HepG2 (cell line): ENCODE data around the gene ZNF503. TPM values are rescaled to one million over a fixed set of nuclear protein-coding genes. Genes with fewer than 3 reads are reported as not detected.
A peak's percentile ranks its signal among the peaks of the same experiment; 100 is the strongest.

Source experiments
- ATAC-seq: fragments of 200-7000 bp; cut with Tn5 transposase; 3 replicates; pipeline ENCODE4 v1.9.1; 2020; ENCODE audit warnings: mild to moderate bottlenecking, moderate library complexity
- BruUV-seq: library from RNA; stranded (reverse); fragments of 400-500 nt; replicated peaks from 2 replicates; lab custom pipeline; 2021; lab: Mats Ljungman, UMichigan
- CTCF ChIA-PET: fragments of 300-600 bp; formaldehyde crosslinking; extraction: SDS; loops from one replicate; lab custom pipeline; 2021; ENCODE audit warnings: low total read pairs, inconsistent platforms, low intra/inter-chr PET ratio; lab: Yijun Ruan, JAX
- POLR2A ChIA-PET: fragments of 350-600 bp; sonication (Branson Sonifier 250); formaldehyde crosslinking; loops from one replicate; lab custom pipeline; 2020; ENCODE audit warnings: antibody characterized with exemption, inconsistent platforms; lab: Yijun Ruan, JAX
- DNase-seq: peaks from one replicate; pipeline ENCODE4 v3.0.0-alpha.2; 2015; ENCODE audit warnings: low spot score
- FAIRE-seq: peaks from 3 replicates; lab custom pipeline; 2011; peaks lifted over from hg19 to GRCh38; lab: Jason Lieb, UNC
- H2AFZ ChIP-seq: one replicate; pipeline ENCODE4 v1.6.1; 2011; ENCODE audit warnings: low read length, inconsistent platforms
- H3K27ac ChIP-seq: fragments of 300-600 bp; 3 replicates; pipeline ENCODE4 v1.8.0; 2011; ENCODE audit warnings: mixed run types, mild to moderate bottlenecking, mixed read lengths, low read length, inconsistent platforms; ENCODE audit not compliant: insufficient read depth; ENCODE audit errors: extremely low read length
- H3K27me3 ChIP-seq, 2 experiments: fragments of 200-600 bp in 1 of 2; 2 replicates in 1 of 2; 3 replicates in 1 of 2; pipeline versions ENCODE4 v1.6.0 to v1.8.0; 2011; ENCODE audit warnings: low read length in 2 of 2, mild to moderate bottlenecking in 2 of 2, moderate library complexity in 2 of 2, inconsistent platforms in 1 of 2; ENCODE audit not compliant: insufficient read depth in 2 of 2, control insufficient read depth in 1 of 2
- H3K36me3 ChIP-seq, 2 experiments: fragments of 200-600 bp in 1 of 2; replicated peaks in 1 of 2; 2 replicates in 1 of 2; 3 replicates in 1 of 2; pipeline versions ENCODE4 v1.5.1 to v1.8.0; 2011; ENCODE audit warnings: low read length in 2 of 2, inconsistent platforms in 1 of 2; ENCODE audit not compliant: insufficient read depth in 2 of 2, control insufficient read depth in 1 of 2
- H3K4me1 ChIP-seq: 2 replicates; pipeline ENCODE4 v1.5.1; 2012; ENCODE audit warnings: low read length, inconsistent platforms; ENCODE audit not compliant: insufficient read depth
- H3K4me2 ChIP-seq: 2 replicates; pipeline ENCODE4 v1.6.0; 2011; ENCODE audit warnings: low read depth, low read length, inconsistent platforms
- H3K4me3 ChIP-seq, 3 experiments: fragments of 200-600 bp in 1 of 3; sonication (generic), shearing (Covaris generic) in 1 of 3; replicated peaks in 1 of 3; 2 replicates each; pipeline ENCODE4 v1.5.1; 2011 to 2016; ENCODE audit warnings: low read length in 3 of 3, inconsistent platforms in 2 of 3, low read depth in 2 of 3, mild to moderate bottlenecking in 2 of 3, control low read depth in 1 of 3, mixed read lengths in 1 of 3; ENCODE audit not compliant: insufficient read depth in 1 of 3
- H3K79me2 ChIP-seq: one replicate; pipeline ENCODE4 v1.6.1; 2011; ENCODE audit warnings: low read length, inconsistent platforms; ENCODE audit not compliant: insufficient read depth
- H3K9ac ChIP-seq: 2 replicates; pipeline ENCODE4 v1.6.0; 2011; ENCODE audit warnings: mild to moderate bottlenecking, low read depth, low read length, inconsistent platforms; ENCODE audit not compliant: insufficient read depth
- H3K9me3 ChIP-seq: 2 replicates; pipeline ENCODE4 v1.5.1; 2012; ENCODE audit warnings: mild to moderate bottlenecking, low read length
- H4K20me1 ChIP-seq: 2 replicates; pipeline ENCODE4 v1.6.0; 2011; ENCODE audit warnings: inconsistent platforms, mild to moderate bottlenecking, low read length, moderate library complexity; ENCODE audit not compliant: insufficient read depth
- MAFF ChIP-seq: IDR thresholded peaks from 2 replicates; pipeline ENCODE4 v1.6.1; 2011; ENCODE audit warnings: low read depth, low read length, improper control_type of control experiment
- MAFK ChIP-seq, 2 experiments: IDR thresholded peaks in 1 of 2; conservative IDR thresholded peaks in 1 of 2; 2 replicates each; pipeline ENCODE4 v1.6.1; 2011; ENCODE audit warnings: improper control_type of control experiment in 2 of 2, low read length in 2 of 2
- MTA1 ChIP-seq: sonication (generic); formaldehyde crosslinking; IDR thresholded peaks from 2 replicates; pipeline ENCODE4 v1.4.0; 2020; ENCODE audit warnings: missing genetic modification reagents, mild to moderate bottlenecking, borderline replicate concordance
- PHF5A ChIP-seq: IDR thresholded peaks from one replicate; pipeline ENCODE4 v1.6.1; 2018; ENCODE audit warnings: low read depth, missing genetic modification reagents; ENCODE audit not compliant: unreplicated experiment
- STAG1 ChIP-seq: sonication (generic); formaldehyde crosslinking; IDR thresholded peaks from 2 replicates; pipeline ENCODE4 v1.4.0; 2020; ENCODE audit warnings: missing genetic modification reagents
- TAF1 ChIP-seq: sonication (generic); formaldehyde crosslinking; IDR thresholded peaks from 2 replicates; pipeline ENCODE4 v1.4.0; 2020; ENCODE audit warnings: missing genetic modification reagents
- ZMAT3 ChIP-seq: sonication (generic); formaldehyde crosslinking; conservative IDR thresholded peaks from 2 replicates; pipeline ENCODE4 v1.7.0; 2021; ENCODE audit warnings: missing genetic modification reagents
- ZNF672 ChIP-seq: sonication (generic); formaldehyde crosslinking; IDR thresholded peaks from 2 replicates; pipeline ENCODE4 v1.8.1; 2022; ENCODE audit warnings: missing genetic modification reagents
- ZNF720 ChIP-seq: sonication (generic); formaldehyde crosslinking; IDR thresholded peaks from 2 replicates; pipeline ENCODE4 v1.4.0; 2020; ENCODE audit warnings: missing genetic modification reagents
- WGBS: methylation state at CpG from one replicate; pipeline ENCODE4 v1.1.6; 2017; ENCODE audit warnings: low lambda C conversion rate; 5-methylcytosine and 5-hydroxymethylcytosine counted together
- in situ Hi-C: cut with HindIII; loops from 2 replicates; pipeline ENCODE4 v1.10.0; 2017; ENCODE audit warnings: low pct_unique_long_range_greater_than_20kb; ENCODE audit not compliant: extremely low pct_ligation_motif_present
- intact Hi-C: fragments of 100-400 bp; cut with micrococcal nuclease; formaldehyde crosslinking; loops from one replicate; pipeline ENCODE4 v1.10.0; 2022; ENCODE audit not compliant: unreplicated experiment
- polyA plus RNA-seq, 8 experiments: library from polyadenylated mRNA; depleted of rRNA in 3 of 8; stranded (reverse) in 7 of 8; unstranded in 1 of 8; fragments of >200 nt; fragmentation: Illumina TruSeq in 4 of 8; extraction: Trizol in 4 of 8; gene quantifications; 2 replicates each; pipeline versions ENCODE4 v1.2.1 to v1.2.3, GENCODE V29; 2011 to 2016; ENCODE audit warnings: low read depth in 4 of 8, missing spikeins in 1 of 8, mixed read lengths in 1 of 8; ENCODE audit not compliant: insufficient read depth in 1 of 8
- total RNA-seq, 5 experiments: library from RNA; depleted of rRNA; stranded (reverse); fragments of >200 nt; fragmentation: Illumina TruSeq; extraction: Trizol; gene quantifications; 2 replicates each; pipeline ENCODE4 v1.2.3, GENCODE V29; 2016; ENCODE audit warnings: low read depth in 1 of 5
- TF ChIP-seq, protein P1 (sequence below): IDR thresholded peaks from 2 replicates; pipeline ENCODE4 v1.6.1; 2016; ENCODE audit warnings: low read depth, missing genetic modification reagents, missing compliant biosample characterization
- TF ChIP-seq, protein P2 (sequence below): sonication (generic); formaldehyde crosslinking; IDR thresholded peaks from 2 replicates; pipeline ENCODE4 v1.4.0; 2020; ENCODE audit warnings: mild to moderate bottlenecking, low read depth, missing genetic modification reagents

ZNF503 gene
- total and polyA plus RNA-seq, 2 of the 13 experiments (the other 11 are each of a cell fraction or from before 2014, with no cell fraction given) = 2.7 to 8.3 TPM

DNA sequence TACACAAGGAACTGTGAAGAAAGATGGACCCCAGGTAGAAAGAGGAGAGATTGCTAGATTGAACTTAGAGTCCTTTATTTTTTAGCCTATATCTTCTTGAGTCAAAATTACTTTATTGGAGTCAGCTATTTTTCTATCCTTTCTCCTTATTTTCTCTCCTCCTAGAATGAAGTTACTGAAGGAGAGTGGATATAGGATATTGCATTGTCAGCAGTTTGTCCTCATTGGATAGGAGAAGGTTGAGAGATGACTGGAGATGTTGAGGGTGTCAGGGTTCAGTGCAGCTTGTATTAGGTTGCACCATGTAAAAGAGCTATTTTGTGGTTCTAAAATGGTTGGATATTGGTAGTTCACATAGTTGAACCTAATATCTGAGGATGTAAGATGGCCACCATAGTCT, 35.3 kb upstream of the ZNF503 start:
- Histone ChIP-seq H3K36me3 (peaks cover 0 to 3% of the 10 kb centered on the region in 2 experiments; a peak in 2 of 5 replicates), H4K20me1 (no peaks in the 10 kb centered on the region), H3K27ac (no peak overlapping the region), H3K9me3 (no peaks in the 10 kb centered on the region), H3K4me1 (peaks cover 98% of the 10 kb centered on the region), H3K4me3 (no peak overlapping the region)
- intact Hi-C loops = loop anchor here (10.0 kb wide), 1 partner anchor 88 kb away; no protein-coding TSS in a partner anchor
- BruUV-seq = no TSS peak
- CTCF ChIA-PET = no interaction called here
- peak; percentile 99 for TF ChIP-seq MAFF
- peak; percentile 97 to 99 for TF ChIP-seq MAFK (conservative IDR thresholded peaks at IDR 0.05 in 1 of 2, IDR thresholded peaks at IDR 0.05 in 1 of 2; ENCODE audit: low read length in 2 of 2)
- no peak for TF ChIP-seq ZMAT3 (CRISPR knock-in tag)
- TF ChIP-seq, all 625 proteins: peak for 2
- POLR2A ChIA-PET = interaction anchor here (0.7 to 12.3 kb wide), 2 partner anchors 34 to 223 kb away, joined by 3 to 219 read pairs; partner anchors contain the start of gene ZNF503
- H3K9ac ChIP-seq = no peak overlapping the region
- FAIRE-seq = no peak
- ATAC-seq = no peak
- in situ Hi-C loops = no loop called here
- peaks cover 20% of the 10 kb centered on the region for H3K79me2 ChIP-seq
- no peak for DNase-seq
- no peaks in the 10 kb centered on the region for H3K27me3 ChIP-seq
- no peak overlapping the region for H2AFZ ChIP-seq
- no peak overlapping the region for H3K4me2 ChIP-seq

DNA sequence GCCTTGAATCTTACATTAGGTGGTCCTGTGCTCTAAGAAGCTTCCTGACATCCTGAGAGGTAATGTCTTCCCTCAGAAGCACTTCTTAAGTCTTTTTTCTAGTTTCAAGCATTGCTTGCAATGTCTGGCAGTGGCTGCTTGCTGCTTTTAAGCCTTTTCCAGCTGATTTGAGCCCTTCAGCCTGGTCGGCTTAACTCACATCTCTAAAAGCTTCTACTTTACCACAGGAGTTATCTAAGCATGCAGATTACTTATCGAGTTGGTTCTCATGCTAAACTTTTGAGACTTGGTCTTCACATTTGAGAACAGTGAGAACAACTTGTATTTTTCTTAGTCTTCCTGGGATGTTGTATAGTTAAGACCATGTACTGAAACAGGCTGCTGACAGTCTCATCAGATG, 33.7 kb upstream of the ZNF503 start:
- intact Hi-C loops (loop anchor here (10.0 kb wide), 1 partner anchor 90 kb away; no protein-coding TSS in a partner anchor), in situ Hi-C loops (no loop called here)
- H3K79me2 ChIP-seq = peaks cover 21% of the 10 kb centered on the region
- H3K4me2 ChIP-seq = no peak overlapping the region
- peaks cover 0 to 3% of the 10 kb centered on the region in 2 experiments; a peak in 2 of 5 replicates for H3K36me3 ChIP-seq
- no peak for ATAC-seq
- no peak overlapping the region for H2AFZ ChIP-seq
- POLR2A ChIA-PET = interaction anchor here (3.7 to 12.3 kb wide), 2 partner anchors 26 to 32 kb away, joined by 9 to 219 read pairs; partner anchors contain the start of gene ZNF503
- no peaks in the 10 kb centered on the region for H4K20me1 ChIP-seq
- no peak overlapping the region for H3K9ac ChIP-seq
- no peak overlapping the region for H3K27ac ChIP-seq
- H3K4me3 ChIP-seq = no peak overlapping the region
- TF ChIP-seq ZNF672 (CRISPR knock-in tag) (no peak), TAF1 (CRISPR knock-in tag) (no peak), PHF5A (CRISPR knock-in tag) (no peak), ZNF720 (CRISPR knock-in tag) (no peak), STAG1 (no peak), MTA1 (CRISPR knock-in tag) (no peak)
- TF ChIP-seq, protein P1, sequence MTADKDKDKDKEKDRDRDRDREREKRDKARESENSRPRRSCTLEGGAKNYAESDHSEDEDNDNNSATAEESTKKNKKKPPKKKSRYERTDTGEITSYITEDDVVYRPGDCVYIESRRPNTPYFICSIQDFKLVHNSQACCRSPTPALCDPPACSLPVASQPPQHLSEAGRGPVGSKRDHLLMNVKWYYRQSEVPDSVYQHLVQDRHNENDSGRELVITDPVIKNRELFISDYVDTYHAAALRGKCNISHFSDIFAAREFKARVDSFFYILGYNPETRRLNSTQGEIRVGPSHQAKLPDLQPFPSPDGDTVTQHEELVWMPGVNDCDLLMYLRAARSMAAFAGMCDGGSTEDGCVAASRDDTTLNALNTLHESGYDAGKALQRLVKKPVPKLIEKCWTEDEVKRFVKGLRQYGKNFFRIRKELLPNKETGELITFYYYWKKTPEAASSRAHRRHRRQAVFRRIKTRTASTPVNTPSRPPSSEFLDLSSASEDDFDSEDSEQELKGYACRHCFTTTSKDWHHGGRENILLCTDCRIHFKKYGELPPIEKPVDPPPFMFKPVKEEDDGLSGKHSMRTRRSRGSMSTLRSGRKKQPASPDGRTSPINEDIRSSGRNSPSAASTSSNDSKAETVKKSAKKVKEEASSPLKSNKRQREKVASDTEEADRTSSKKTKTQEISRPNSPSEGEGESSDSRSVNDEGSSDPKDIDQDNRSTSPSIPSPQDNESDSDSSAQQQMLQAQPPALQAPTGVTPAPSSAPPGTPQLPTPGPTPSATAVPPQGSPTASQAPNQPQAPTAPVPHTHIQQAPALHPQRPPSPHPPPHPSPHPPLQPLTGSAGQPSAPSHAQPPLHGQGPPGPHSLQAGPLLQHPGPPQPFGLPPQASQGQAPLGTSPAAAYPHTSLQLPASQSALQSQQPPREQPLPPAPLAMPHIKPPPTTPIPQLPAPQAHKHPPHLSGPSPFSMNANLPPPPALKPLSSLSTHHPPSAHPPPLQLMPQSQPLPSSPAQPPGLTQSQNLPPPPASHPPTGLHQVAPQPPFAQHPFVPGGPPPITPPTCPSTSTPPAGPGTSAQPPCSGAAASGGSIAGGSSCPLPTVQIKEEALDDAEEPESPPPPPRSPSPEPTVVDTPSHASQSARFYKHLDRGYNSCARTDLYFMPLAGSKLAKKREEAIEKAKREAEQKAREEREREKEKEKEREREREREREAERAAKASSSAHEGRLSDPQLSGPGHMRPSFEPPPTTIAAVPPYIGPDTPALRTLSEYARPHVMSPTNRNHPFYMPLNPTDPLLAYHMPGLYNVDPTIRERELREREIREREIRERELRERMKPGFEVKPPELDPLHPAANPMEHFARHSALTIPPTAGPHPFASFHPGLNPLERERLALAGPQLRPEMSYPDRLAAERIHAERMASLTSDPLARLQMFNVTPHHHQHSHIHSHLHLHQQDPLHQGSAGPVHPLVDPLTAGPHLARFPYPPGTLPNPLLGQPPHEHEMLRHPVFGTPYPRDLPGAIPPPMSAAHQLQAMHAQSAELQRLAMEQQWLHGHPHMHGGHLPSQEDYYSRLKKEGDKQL (CRISPR knock-in tag) = no peak
- TF ChIP-seq, protein P2, sequence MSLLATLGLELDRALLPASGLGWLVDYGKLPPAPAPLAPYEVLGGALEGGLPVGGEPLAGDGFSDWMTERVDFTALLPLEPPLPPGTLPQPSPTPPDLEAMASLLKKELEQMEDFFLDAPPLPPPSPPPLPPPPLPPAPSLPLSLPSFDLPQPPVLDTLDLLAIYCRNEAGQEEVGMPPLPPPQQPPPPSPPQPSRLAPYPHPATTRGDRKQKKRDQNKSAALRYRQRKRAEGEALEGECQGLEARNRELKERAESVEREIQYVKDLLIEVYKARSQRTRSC (CRISPR knock-in tag) = no peak
- H3K4me1 ChIP-seq = peaks cover 90% of the 10 kb centered on the region
- CTCF ChIA-PET = no interaction called here
- WGBS = 100% methylated on average over 2 of the region's 2 CpGs
- FAIRE-seq = no peak
- no peaks in the 10 kb centered on the region for H3K9me3 ChIP-seq
- no peak for DNase-seq
- no TSS peak for BruUV-seq
- no peaks in the 10 kb centered on the region for H3K27me3 ChIP-seq
